Psoas muscle (tissue), 8 donors: ENCODE data around the gene LTBP1. TPM values are rescaled to one million over a fixed set of nuclear protein-coding genes. Genes with fewer than 3 reads are reported as not detected.

Source experiments
- ATAC-seq, 4 donors: fragments of 200-7000 bp; cut with Tn5 transposase; one replicate each; pipeline ENCODE4 v1.9.1; 2020; ENCODE audit warnings: moderate library complexity in 3 of 4, mild to moderate bottlenecking in 2 of 4
- DNase-seq, 2 donors: peaks; one replicate each; pipeline ENCODE4 v3.0.0-alpha.2; 2020
- H3K27ac ChIP-seq: fragments of 200-600 bp; one replicate; pipeline ENCODE4 v1.8.0; 2022
- H3K27me3 ChIP-seq, 3 donors: fragments of 200-600 bp in 1 of 3; one replicate each; pipeline versions ENCODE4 v1.6.1 to v1.8.0; 2013 to 2022; ENCODE audit warnings: low read length in 2 of 3, mild to moderate bottlenecking in 2 of 3, moderate library complexity in 1 of 3; ENCODE audit not compliant: insufficient read depth in 3 of 3
- H3K36me3 ChIP-seq, 2 donors: fragments of 200-600 bp in 1 of 2; one replicate each; pipeline versions ENCODE4 v1.6.1 to v1.8.0; 2013 to 2022; ENCODE audit warnings: low read depth in 1 of 2, mild to moderate bottlenecking in 1 of 2, moderate library complexity in 1 of 2; ENCODE audit not compliant: insufficient read depth in 1 of 2
- H3K4me1 ChIP-seq: fragments of 200-600 bp; one replicate; pipeline ENCODE4 v1.8.0; 2022
- H3K4me3 ChIP-seq: fragments of 200-600 bp; one replicate; pipeline ENCODE4 v1.8.0; 2022; ENCODE audit warnings: mild to moderate bottlenecking
- H3K9me3 ChIP-seq: fragments of 200-600 bp; one replicate; pipeline ENCODE4 v1.8.0; 2022
- CTCF ChIP-seq: fragments of 200-600 bp; IDR thresholded peaks from one replicate; pipeline ENCODE4 v1.8.0; 2022; ENCODE audit warnings: antibody characterized with exemption
- WGBS, 3 donors: extraction: QIAGEN DNeasy Blood & Tissue Kit; methylation state at CpG; one replicate each; pipeline versions ENCODE4 v1.1.6 to v1.1.7; 2013; 5-methylcytosine and 5-hydroxymethylcytosine counted together
- intact Hi-C, 2 donors: fragments of 100-400 bp; cut with DNase I; formaldehyde crosslinking; loops; one replicate each; pipeline versions ENCODE4 v1.11.0 to v1.14.2; 2022
- polyA plus RNA-seq, 3 donors: library from polyadenylated mRNA; stranded (reverse); fragments of 200-250 nt; gene quantifications; one replicate each; pipeline ENCODE4 v1.2.3, GENCODE V29; 2013
- total RNA-seq, 4 donors: library from RNA; stranded (reverse); fragmentation: NEBNext Ultra II Directional in 2 of 4; extraction: Animal tissue kit (Norgen Biotek cat#: 25700) in 2 of 4; gene quantifications; one replicate each; pipeline versions ENCODE4 v1.2.1 to v1.2.4, GENCODE V29; 2021 to 2023
- donor health status: healthy with polysubstance abuse.
- donor health status: DM: no; HTN: no; CAD: no; lungs with moderate emphysema.
- donor health status: Bipolar disorder and iron deficiency.
- donor health status: healthy.
- donor health status: DM: yes; HTN: yes; CAD: no.
- donor health status: DM: no; HTN: no; CAD: no.
- donor health status: DM: no; HTN: no; CAD: no.
- donor health status: DM: yes; HTN: yes; CAD: no.

Gene LTBP1
- total and polyA plus RNA-seq, 7 donors = 5.9 to 26.8 (median 9.5) TPM

GRCh38 chr2:33205693-33206434, 259.1 kb downstream of the LTBP1 start:
- 84 to 96% (median 89%) methylated on average over 1 of the region's 1 CpG for WGBS, 3 donors
- DNase-seq = no peak
- Histone ChIP-seq H3K36me3 (no peaks in the 10 kb centered on the region), H3K27ac (no peak overlapping the region), H3K27me3 (no peaks in the 10 kb centered on the region), H3K4me1 (peaks cover 1% of the 10 kb centered on the region), H3K4me3 (no peak overlapping the region), H3K9me3 (no peaks in the 10 kb centered on the region)
- ATAC-seq = no peak
- intact Hi-C loops = no loop called here
- TF ChIP-seq CTCF = no peak

GRCh38 chr2:33207151-33207740, 260.5 kb downstream of the LTBP1 start:
- intact Hi-C loops = no loop called here
- no peaks in the 10 kb centered on the region for H3K9me3 ChIP-seq
- no peaks in the 10 kb centered on the region for H3K27me3 ChIP-seq
- TF ChIP-seq CTCF = no peak
- DNase-seq = no peak
- WGBS, 3 donors = 52 to 66% (median 60%) methylated on average over 4 of the region's 4 CpGs
- H3K36me3 ChIP-seq = no peaks in the 10 kb centered on the region
- H3K4me1 ChIP-seq = peaks cover 6% of the 10 kb centered on the region
- ATAC-seq = no peak
- no peak overlapping the region for H3K4me3 ChIP-seq
- H3K27ac ChIP-seq = no peak overlapping the region

GRCh38 chr2:33208400-33208799, 261.6 kb downstream of the LTBP1 start:
- intact Hi-C loops = no loop called here
- DNase-seq (no peak), ATAC-seq (no peak)
- Histone ChIP-seq H3K4me3 (no peak overlapping the region), H3K9me3 (no peaks in the 10 kb centered on the region), H3K36me3 (no peaks in the 10 kb centered on the region), H3K4me1 (peaks cover 6% of the 10 kb centered on the region), H3K27me3 (no peaks in the 10 kb centered on the region), H3K27ac (no peak overlapping the region)
- 86 to 94% (median 88%) methylated on average over 3 of the region's 3 CpGs for WGBS, 3 donors
- no peak for TF ChIP-seq CTCF

- H3K27ac ChIP-seq = no peak overlapping the region
- no peaks in the 10 kb centered on the region for H3K27me3 ChIP-seq
- 50 to 78% (median 72%) methylated on average over 1 of the region's 1 CpG for WGBS, 3 donors
- H3K4me3 ChIP-seq = no peak overlapping the region
- DNase-seq = no peak
- ATAC-seq = no peak
- H3K9me3 ChIP-seq = no peaks in the 10 kb centered on the region
- intact Hi-C loops = loop anchor here in 1 of 2 donors (10.0 kb wide), 1 partner anchor 165 kb away; no protein-coding TSS in a partner anchor
- H3K4me1 ChIP-seq = peaks cover 6% of the 10 kb centered on the region
- no peaks in the 10 kb centered on the region for H3K36me3 ChIP-seq
- no peak for TF ChIP-seq CTCF
Observed at GRCh38 chr2:33209976-33210375, 263.2 kb downstream of the LTBP1 start.
